Tibial nerve (tissue), 4 donors: Measurements from ENCODE around the gene FBXW5. TPM values are rescaled to one million over a fixed set of nuclear protein-coding genes. Genes with fewer than 3 reads are reported as not detected.

Experiments
- DNase-seq, 2 donors: peaks; one replicate each; pipeline ENCODE4 v3.0.0-alpha.2; 2019; ENCODE audit warnings: low spot score in 2 of 2
- H3K27ac ChIP-seq, 4 donors: fragments of 200-600 bp; sonication (generic) in 3 of 4; one replicate each; pipeline ENCODE4 v1.5.1; 2017 to 2019; ENCODE audit warnings: mild to moderate bottlenecking in 1 of 4
- H3K27me3 ChIP-seq, 2 donors: fragments of 200-600 bp; sonication (generic) in 1 of 2; one replicate each; pipeline versions ENCODE4 v1.5.1 to v1.6.0; 2017 to 2019
- H3K36me3 ChIP-seq, 3 donors: fragments of 200-600 bp; sonication (generic); one replicate each; pipeline ENCODE4 v1.5.1; 2018 to 2019
- H3K4me1 ChIP-seq, 4 donors: fragments of 200-600 bp; sonication (generic) in 3 of 4; one replicate each; pipeline ENCODE4 v1.5.1; 2017 to 2019
- H3K4me3 ChIP-seq, 4 donors: fragments of 200-600 bp; sonication (generic) in 3 of 4; one replicate each; pipeline ENCODE4 v1.5.1; 2017 to 2019; ENCODE audit warnings: mild to moderate bottlenecking in 1 of 4, moderate library complexity in 1 of 4
- H3K9me3 ChIP-seq, 4 donors: fragments of 200-600 bp; sonication (generic) in 3 of 4; one replicate each; pipeline ENCODE4 v1.5.1; 2017 to 2019
- CTCF ChIP-seq, 5 experiments: fragments of 200-600 bp in 3 of 5; fragments of 450-650 bp in 2 of 5; sonication (generic) in 3 of 5; IDR thresholded peaks; one replicate each; pipeline ENCODE4 v1.5.1; 2016 to 2019; ENCODE audit warnings: antibody characterized with exemption in 5 of 5, mild to moderate bottlenecking in 3 of 5, moderate library complexity in 2 of 5
- EP300 ChIP-seq, 2 donors: sonication (generic); formaldehyde crosslinking; IDR thresholded peaks; one replicate each; pipeline ENCODE4 v1.6.1; 2017; ENCODE audit warnings: antibody characterized with exemption in 2 of 2, mild to moderate bottlenecking in 1 of 2
- POLR2A ChIP-seq, 2 donors: fragments of 450-650 bp; IDR thresholded peaks; one replicate each; pipeline ENCODE4 v1.6.1; 2017; ENCODE audit warnings: antibody characterized with exemption in 2 of 2, mild to moderate bottlenecking in 2 of 2, moderate library complexity in 2 of 2
- WGBS, 2 donors: methylation state at CpG; one replicate each; pipeline ENCODE4 v1.1.5; 2018; 5-methylcytosine and 5-hydroxymethylcytosine counted together
- total RNA-seq, 4 donors: library from RNA; depleted of rRNA; stranded (reverse); fragments of >200 nt; gene quantifications; one replicate each; pipeline ENCODE4 v1.1.0, GENCODE V29; 2016

FBXW5 gene
- total RNA-seq, 4 donors from 2014 or later, result 138 to 227 (median 193) TPM

GRCh38 chr9:136925414-136926153, 19.0 kb downstream of the FBXW5 start:
- no peaks in the 10 kb centered on the region for H3K9me3 ChIP-seq
- WGBS, 2 donors, result 82 to 83% methylated on average over 31 of the region's 33 CpGs
- H3K27me3 ChIP-seq, result no peaks in the 10 kb centered on the region
- TF ChIP-seq CTCF (IDR thresholded peaks at IDR 0.05) (no peak), POLR2A (IDR thresholded peaks at IDR 0.05) (no peak), EP300 (IDR thresholded peaks at IDR 0.05) (no peak)
- H3K4me1 ChIP-seq, result peaks cover 0 to 14% (median 2%) of the 10 kb centered on the region in 4 donors
- H3K36me3 ChIP-seq, result peaks cover 0 to 44% (median 18%) of the 10 kb centered on the region in 3 donors
- DNase-seq, result no peak
- no peak overlapping the region for H3K27ac ChIP-seq
- no peak overlapping the region for H3K4me3 ChIP-seq

GRCh38 chr9:136923881-136924280, 20.7 kb downstream of the FBXW5 start:
- WGBS, 2 donors, result 95 to 96% methylated on average over 19 of the region's 19 CpGs
- H3K27ac ChIP-seq, result no peak overlapping the region
- H3K4me1 ChIP-seq, result peaks cover 0 to 14% (median 2%) of the 10 kb centered on the region in 4 donors
- no peak overlapping the region for H3K4me3 ChIP-seq
- no peak for DNase-seq
- no peaks in the 10 kb centered on the region for H3K9me3 ChIP-seq
- TF ChIP-seq POLR2A (IDR thresholded peaks at IDR 0.05), result no peak
- no peak for TF ChIP-seq CTCF (IDR thresholded peaks at IDR 0.05)
- H3K27me3 ChIP-seq, result no peaks in the 10 kb centered on the region
- peaks cover 0 to 58% (median 20%) of the 10 kb centered on the region in 3 donors for H3K36me3 ChIP-seq

- H3K4me1 ChIP-seq, result peaks cover 0 to 14% (median 2%) of the 10 kb centered on the region in 4 donors
Observed at GRCh38 chr9:136922540-136922939, 22.0 kb downstream of the FBXW5 start.

GRCh38 chr9:136921718-136922117, 22.8 kb downstream of the FBXW5 start:
- Histone ChIP-seq H3K27ac (peak overlapping the region in 2 of 4 donors; percentile 2 to 38), H3K36me3 (peaks cover 0 to 60% (median 18%) of the 10 kb centered on the region in 3 donors), H3K9me3 (no peaks in the 10 kb centered on the region), H3K4me3 (no peak overlapping the region), H3K4me1 (peaks cover 0 to 14% (median 2%) of the 10 kb centered on the region in 4 donors), H3K27me3 (no peaks in the 10 kb centered on the region)
- TF ChIP-seq EP300 (IDR thresholded peaks at IDR 0.05) (no peak), POLR2A (IDR thresholded peaks at IDR 0.05) (no peak), CTCF (IDR thresholded peaks at IDR 0.05) (no peak)
- DNase-seq, result no peak
- WGBS, 2 donors, result 28 to 44% methylated on average over 9 to 10 of the region's 10 CpGs

More at GRCh38 chr9:136922540-136922939, 22.0 kb downstream of the FBXW5 start:
- H3K4me3 ChIP-seq, result no peak overlapping the region
- H3K27ac ChIP-seq, result peak overlapping the region in 3 of 4 donors; percentile 2 to 38 (median 15)
- H3K9me3 ChIP-seq, result no peaks in the 10 kb centered on the region
- no peaks in the 10 kb centered on the region for H3K27me3 ChIP-seq
- WGBS, 2 donors, result 72 to 77% methylated on average over 19 of the region's 19 CpGs
- no peak for TF ChIP-seq EP300 (IDR thresholded peaks at IDR 0.05)
- no peak for TF ChIP-seq POLR2A (IDR thresholded peaks at IDR 0.05)
- TF ChIP-seq CTCF (IDR thresholded peaks at IDR 0.05), result no peak
- H3K36me3 ChIP-seq, result peaks cover 0 to 60% (median 20%) of the 10 kb centered on the region in 3 donors
- no peak for DNase-seq

- H3K9me3 ChIP-seq, result no peaks in the 10 kb centered on the region
- TF ChIP-seq CTCF (IDR thresholded peaks at IDR 0.05) (no peak), POLR2A (IDR thresholded peaks at IDR 0.05) (no peak), EP300 (IDR thresholded peaks at IDR 0.05) (no peak)
- no peak for DNase-seq
- no peak overlapping the region for H3K4me3 ChIP-seq
- WGBS, 2 donors, result 51 to 75% methylated on average over 4 to 11 of the region's 11 CpGs
- peak overlapping the region in 1 of 4 donors; percentile 2 for H3K27ac ChIP-seq
- H3K4me1 ChIP-seq, result peaks cover 0 to 14% (median 2%) of the 10 kb centered on the region in 4 donors
- no peaks in the 10 kb centered on the region for H3K27me3 ChIP-seq
- peaks cover 0 to 60% (median 14%) of the 10 kb centered on the region in 3 donors for H3K36me3 ChIP-seq
Observed at GRCh38 chr9:136921307-136921706, 23.2 kb downstream of the FBXW5 start.
